NCI-H1694 treated with DMSO at 0.1 percent for 48 hours (cell line): ENCODE results near the gene RPL37.
"Not testable (repeated sequence)": the region's sequence is repeated elsewhere in the genome, so short reads cannot be mapped to it uniquely, and the experiment has no call there.

Source experiments
- DNase-seq: peaks from one replicate; lab custom pipeline; 2025; lab: John Stamatoyannopoulos, UW

Gene RPL37

GRCh38 chr5:40834849-40835787 is at the start of gene RPL37:
TSS of gene RPL37 (minus strand) at chr5:40835222. CDS start at chr5:40835185, 37 bp downstream.
- peak; percentile 96 for DNase-seq

DNA sequence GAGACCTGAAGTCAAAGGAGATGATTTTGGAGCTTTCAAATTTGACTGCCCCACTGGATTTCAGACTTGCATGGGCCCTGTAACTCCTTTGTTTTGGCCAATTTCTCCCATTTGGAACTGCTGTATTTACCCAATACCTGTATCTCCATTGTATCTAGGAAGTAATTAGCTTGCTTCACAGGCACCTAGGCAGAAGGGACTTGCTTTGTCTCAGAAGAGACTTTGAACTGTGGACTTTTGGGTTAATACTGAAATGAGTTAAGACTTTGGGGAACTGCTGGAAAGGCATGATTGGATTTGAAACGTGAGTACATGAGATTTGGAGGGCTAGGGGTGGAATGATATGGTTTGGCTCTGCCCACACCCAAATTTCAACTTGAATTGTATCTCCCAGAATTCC is 48.0 kb upstream of the RPL37 start:
- not testable (repeated sequence) for DNase-seq

- no peak for DNase-seq
Observed at GRCh38 chr5:40882291-40882690, 47.3 kb upstream of the RPL37 start.

DNA sequence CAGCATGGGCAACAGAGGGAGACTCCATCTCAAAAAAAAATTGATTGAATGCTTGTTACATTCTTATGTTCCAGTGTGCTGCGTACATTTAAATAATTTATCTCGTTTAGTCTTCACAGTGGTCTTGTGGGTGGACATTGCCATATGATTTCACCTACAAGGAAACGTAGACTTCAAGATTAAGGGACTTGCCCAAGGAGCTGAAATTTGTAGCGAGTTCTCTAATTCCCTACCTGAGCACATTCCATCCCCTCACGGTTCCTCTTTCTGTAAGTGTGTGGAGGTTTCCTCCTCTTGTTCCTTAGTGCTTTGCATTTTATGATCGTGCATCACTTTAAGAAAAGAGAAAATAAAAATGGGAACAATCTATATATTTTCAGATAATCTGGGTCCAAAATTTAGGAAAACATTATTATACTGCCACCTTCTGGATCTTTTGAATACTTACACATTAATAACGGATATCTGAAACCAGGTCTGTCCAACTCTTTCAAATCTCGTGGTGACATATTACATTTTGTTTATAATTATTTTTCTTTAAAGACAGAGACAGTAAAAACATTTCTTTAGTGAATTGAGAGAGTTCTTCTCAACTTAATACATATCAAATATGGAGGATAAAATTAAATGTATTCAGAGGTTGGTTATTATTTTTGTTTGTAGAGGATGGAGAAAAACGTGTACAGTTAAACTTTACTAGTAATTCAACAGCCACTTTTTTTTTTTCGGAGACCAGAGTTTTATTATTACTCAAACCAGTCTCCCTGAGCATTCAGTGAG is 44.3 kb upstream of the RPL37 start:
- peak; percentile 68 for DNase-seq

- DNase-seq = no peak
Observed at GRCh38 chr5:40877371-40877988, 42.5 kb upstream of the RPL37 start.

DNA sequence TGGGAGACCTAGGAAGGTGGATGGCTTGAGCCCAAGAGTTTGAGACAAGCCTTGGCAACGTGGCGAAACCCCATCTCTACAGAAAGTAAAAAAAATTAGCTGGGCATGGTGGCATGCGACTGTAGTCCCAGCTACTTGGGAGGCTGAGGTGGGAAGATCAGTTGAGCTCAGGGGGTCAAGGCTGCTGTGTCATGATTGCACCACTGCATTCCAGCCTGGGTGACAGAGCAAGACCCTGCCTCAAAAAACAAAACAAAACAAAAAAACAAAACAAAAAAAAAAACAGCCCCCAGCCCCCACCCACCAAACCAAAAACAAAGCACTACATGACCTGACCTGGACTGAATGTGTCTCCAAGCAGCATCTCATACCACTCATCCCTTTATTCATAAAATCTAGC is 40.9 kb upstream of the RPL37 start:
- no peak for DNase-seq

GRCh38 chr5:40873286-40873880 is 38.4 kb upstream of the RPL37 start:
- no peak for DNase-seq

GRCh38 chr5:40872253-40872652 is 37.2 kb upstream of the RPL37 start:
- not testable (repeated sequence) for DNase-seq

- DNase-seq = no peak
Observed at GRCh38 chr5:40871177-40871576, 36.2 kb upstream of the RPL37 start.

DNA sequence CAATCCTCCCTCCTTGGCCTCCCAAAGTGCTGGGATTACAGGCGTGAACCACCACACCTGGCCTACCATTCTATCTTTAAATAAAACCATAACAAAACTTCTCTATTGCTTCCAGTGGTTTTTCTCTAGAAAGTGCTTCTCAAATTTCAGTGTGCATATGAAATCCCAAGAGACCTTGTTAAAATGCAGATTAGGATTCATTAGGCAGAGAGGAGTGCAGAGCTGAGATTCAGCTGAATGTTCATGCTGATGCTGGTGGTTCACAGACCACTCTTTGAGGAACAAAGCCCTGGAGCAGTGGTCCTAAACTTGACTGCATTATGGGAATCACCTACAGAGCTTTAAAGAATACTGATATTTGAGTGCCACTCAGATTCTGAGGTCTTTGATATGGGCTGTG is 34.4 kb upstream of the RPL37 start:
- no peak for DNase-seq

- no peak for DNase-seq
Observed at GRCh38 chr5:40866844-40867243, 31.8 kb upstream of the RPL37 start.

DNA sequence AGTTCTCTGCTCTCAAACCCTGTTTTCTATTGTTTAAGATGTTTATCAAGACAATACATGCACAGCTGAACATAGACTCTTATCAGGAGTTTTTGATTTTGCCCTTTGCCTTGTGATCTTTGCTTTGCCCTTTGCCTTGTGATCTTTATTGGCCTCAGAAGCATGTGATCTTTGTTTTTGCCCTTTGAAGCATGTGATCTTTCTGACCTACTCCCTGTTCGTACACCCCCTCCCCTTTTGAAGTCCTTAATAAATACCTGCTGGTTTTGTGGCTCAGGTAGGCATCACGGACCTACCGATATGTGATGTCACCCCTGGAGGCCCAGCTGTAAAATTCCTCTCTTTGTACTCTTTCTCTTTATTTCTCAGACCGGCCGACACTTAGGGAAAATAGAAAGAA is 30.0 kb upstream of the RPL37 start:
- DNase-seq = not testable (repeated sequence)

DNA sequence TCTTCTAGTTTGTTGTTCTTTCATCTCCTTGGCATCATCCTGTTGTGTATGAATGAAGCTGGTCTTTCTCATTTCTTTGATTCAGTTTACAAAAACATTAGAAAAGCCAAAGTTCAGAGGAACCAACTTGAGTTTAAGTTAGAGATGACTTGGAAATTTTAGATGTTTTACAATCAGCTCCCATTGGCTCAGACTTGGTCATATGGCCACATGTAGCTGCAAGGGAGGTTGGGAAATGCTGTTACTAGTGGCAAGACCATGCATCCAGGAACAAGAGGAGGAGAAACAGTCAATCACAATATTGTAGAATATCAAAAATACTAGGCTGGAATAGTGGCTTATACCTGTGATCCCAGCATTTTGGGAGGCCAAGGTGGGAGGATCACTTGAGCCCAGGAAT is 25.7 kb upstream of the RPL37 start:
- DNase-seq = no peak

DNA sequence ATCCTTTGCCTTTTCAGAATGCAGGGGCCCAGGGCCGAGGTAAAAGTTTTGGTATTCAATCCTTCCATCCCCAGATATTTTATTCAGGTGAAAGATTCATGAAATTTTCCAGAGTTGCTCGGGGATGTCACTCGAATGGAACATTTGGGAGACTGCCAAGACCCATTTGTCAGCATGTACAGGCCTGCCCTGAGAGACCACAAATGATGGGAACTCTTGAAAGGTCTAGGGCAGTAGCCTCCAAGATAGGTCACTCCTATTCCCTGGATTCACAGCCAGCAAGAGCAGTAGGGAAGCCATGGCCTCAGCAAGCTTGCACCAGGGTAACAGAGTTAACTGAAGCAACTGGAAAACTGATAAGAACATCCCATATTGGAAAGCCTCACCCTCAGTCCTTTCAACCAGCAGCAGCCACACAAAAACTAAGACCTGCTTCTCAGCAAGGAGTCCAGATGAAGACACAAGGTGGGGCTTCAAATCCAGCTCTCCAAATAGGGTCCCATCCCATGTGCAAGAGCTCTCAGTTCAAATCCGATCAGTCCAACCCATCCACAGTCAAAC is 18.7 kb upstream of the RPL37 start:
- DNase-seq = no peak

GRCh38 chr5:40847525-40847924 is 12.5 kb upstream of the RPL37 start:
- DNase-seq = no peak

GRCh38 chr5:40846371-40846770 is 11.3 kb upstream of the RPL37 start:
- DNase-seq = no peak

GRCh38 chr5:40844565-40844964 is 9.5 kb upstream of the RPL37 start:
- no peak for DNase-seq

GRCh38 chr5:40842351-40842750 is 7.3 kb upstream of the RPL37 start:
- DNase-seq = no peak

DNA sequence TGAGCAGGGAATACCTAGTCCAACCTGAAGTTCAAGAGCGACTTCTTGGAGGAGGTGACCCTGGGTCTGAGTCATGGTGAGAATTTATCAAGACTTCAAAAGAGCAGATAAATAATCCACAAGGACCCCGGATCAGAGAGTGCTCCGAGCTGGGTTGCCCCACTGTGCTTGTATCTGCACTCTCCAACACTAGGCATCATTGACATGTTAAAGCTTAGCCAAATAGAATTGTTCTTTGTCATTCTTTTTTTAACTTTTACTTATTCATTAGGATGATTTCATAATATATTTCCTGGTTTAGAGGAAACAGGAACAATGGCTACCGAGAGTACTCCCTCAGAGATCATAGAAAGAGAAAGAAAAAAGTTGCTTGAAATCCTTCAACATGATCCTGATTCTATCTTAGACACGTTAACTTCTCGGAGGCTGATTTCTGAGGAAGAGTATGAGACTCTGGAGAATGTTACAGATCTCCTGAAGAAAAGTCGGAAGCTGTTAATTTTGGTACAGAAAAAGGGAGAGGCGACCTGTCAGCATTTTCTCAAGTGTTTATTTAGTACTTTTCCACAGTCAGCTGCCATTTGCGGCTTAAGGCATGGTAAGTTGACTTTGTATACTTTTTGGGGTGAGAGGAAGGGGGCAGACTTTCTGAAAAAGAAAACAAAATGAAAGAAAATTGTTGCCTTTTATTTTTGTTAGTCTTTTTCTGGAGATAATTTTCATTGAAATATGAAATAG is 6.2 kb upstream of the RPL37 start, which contains the start of gene CARD6:
Gene CARD6, plus strand, starts transcription at position 300 of the 738 bp plus-strand sequence. Its CDS starts 16 bp downstream, at position 316.
- DNase-seq = no peak

DNA sequence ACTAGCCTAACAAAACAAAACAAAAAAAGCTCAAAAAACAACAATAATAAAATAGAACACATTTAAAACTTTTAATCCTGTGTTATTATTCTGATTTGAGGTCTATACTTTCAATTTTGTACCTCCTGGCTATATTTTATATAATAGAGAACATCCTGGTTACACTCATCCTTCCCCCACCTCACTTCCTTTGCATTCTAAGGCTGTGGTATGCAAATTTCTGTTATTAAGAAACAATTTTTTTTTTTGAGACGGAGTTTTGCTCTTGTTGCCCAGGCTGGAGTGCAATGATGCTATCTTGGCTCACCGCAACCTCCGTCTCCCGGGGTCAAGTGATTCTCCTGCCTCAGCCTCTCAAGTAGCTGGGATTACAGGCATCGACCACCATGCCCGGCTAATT is 3.1 kb upstream of the RPL37 start:
- no peak for DNase-seq

DNA sequence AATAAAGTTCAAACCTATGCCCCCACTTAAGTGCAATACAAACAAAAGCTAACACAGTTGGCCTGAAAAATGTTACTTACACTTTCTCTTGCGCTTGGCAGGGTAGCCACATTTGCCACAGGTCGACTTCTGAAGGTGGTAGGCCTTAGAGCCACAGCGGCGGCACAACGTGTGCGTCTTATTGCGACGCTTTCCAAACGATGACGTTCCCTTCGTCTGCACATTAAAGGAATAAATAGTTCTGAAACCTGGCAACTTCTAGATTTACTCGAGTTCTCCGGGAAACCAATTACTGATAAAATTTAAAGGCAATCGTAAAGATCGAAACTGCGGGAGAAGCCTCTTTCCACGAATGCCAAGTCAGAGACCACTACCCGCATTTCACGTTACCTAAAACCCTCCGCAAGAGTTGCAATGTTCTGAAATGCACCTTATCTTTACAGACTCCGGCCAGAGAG is 602 bp downstream of the RPL37 start:
- DNase-seq = no peak
